Measurements from ENCODE around the gene RBBP4.

DNA sequence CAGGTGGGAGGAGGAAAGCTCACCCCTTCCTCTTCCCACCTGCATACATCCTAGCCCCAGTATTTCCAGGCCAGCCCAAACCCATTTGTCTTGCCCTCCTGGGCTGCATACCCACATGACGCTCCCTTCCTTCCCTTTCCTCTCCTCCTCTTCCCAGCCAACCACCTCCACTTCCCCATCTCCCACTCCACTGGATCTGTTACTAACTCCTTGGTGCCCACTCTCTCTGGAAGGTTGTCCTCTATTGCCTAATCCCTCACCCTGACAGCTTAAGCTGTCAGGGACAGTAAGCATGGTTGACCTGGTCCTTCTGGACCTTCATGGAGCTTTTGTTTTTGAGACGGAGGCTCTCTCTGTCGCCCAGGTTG is 74.6 kb downstream of the RBBP4 start:
- TF ChIP-seq, protein P1, sequence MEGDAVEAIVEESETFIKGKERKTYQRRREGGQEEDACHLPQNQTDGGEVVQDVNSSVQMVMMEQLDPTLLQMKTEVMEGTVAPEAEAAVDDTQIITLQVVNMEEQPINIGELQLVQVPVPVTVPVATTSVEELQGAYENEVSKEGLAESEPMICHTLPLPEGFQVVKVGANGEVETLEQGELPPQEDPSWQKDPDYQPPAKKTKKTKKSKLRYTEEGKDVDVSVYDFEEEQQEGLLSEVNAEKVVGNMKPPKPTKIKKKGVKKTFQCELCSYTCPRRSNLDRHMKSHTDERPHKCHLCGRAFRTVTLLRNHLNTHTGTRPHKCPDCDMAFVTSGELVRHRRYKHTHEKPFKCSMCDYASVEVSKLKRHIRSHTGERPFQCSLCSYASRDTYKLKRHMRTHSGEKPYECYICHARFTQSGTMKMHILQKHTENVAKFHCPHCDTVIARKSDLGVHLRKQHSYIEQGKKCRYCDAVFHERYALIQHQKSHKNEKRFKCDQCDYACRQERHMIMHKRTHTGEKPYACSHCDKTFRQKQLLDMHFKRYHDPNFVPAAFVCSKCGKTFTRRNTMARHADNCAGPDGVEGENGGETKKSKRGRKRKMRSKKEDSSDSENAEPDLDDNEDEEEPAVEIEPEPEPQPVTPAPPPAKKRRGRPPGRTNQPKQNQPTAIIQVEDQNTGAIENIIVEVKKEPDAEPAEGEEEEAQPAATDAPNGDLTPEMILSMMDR (IDR thresholded peaks at IDR 0.05), result no peak
- TF ChIP-seq POLR2A (IDR thresholded peaks at IDR 0.05), result no peak
